HuH-7.5 (cell line): ENCODE data around the gene CDK5RAP2.
"Not testable (repeated sequence)": the region's sequence is repeated elsewhere in the genome, so short reads cannot be mapped to it uniquely, and the experiment has no call there.

Source experiments
- DNase-seq: peaks from one replicate; pipeline ENCODE4 v3.0.0; 2011; ENCODE audit warnings: low spot score

CDK5RAP2 gene

DNA sequence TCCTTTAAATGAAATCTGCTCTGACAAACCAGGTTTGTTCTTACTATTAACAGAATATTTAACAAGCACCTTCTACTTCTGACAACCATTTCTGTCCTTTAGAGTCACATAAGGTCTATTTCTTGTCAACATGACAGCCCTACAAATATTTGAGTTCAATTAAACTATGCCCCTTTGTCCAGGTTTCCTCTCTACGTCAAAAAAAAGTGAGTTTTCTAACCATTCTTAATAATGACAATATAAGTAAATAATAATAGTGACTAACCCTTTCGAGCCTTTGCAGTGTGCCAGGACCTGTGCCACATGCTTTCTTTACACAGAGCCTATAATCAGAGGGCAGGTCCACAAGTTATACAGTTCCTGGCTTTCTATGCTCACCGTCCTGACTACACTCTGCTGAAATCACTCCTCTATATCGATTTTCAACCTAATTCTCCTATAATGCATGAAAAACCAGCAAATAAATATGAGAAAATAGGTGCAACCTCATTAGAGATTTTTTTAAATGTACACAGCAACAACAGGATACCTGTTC, 115.0 kb downstream of the CDK5RAP2 start:
- DNase-seq = no peak

- DNase-seq = no peak
Observed at GRCh38 chr9:120464176-120464886, 115.6 kb downstream of the CDK5RAP2 start.

- no peak for DNase-seq
Observed at GRCh38 chr9:120463765-120464164, 116.2 kb downstream of the CDK5RAP2 start.

GRCh38 chr9:120461677-120462076, 118.3 kb downstream of the CDK5RAP2 start:
- not testable (repeated sequence) for DNase-seq

DNA sequence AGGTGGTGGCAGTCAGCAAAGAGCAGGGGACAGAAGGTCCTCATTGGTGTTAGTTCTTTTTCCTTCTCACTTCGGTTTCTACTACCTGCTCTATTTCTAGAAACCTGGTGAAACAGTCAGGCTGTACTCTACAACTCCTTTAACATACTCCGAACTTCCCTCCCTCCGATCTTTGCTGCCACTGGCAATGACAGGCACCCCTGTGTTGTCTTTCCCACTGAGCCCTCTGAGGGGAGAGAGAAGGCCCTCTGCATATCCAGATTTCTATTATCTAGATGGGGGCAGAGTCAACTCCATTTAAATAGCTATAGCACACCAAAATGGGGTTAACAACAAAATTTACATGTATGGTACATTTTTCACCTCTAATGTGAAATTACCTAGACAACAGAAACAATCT, 123.7 kb downstream of the CDK5RAP2 start:
- DNase-seq = no peak

- DNase-seq = no peak
Observed at GRCh38 chr9:120454467-120454866, 125.5 kb downstream of the CDK5RAP2 start.

DNA sequence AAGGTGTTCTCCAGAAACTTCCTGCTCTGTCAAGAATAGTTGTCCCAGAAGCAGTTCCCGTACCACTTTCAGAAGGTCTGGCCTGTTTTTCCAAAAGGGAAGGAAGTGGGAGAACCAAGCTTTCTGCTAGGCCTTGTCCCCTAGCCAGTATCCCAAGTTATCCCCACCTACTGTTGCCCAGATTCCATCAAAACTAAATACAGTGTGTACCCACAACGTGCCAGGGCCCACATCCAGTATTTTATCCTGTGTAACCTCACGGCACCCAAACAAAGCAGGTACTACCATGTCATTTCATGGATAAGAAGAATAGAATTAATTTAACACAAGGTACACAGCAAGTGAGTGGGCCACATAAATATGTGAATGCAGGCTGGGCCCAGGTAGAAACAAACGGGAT, 126.2 kb downstream of the CDK5RAP2 start:
- DNase-seq = no peak

DNA sequence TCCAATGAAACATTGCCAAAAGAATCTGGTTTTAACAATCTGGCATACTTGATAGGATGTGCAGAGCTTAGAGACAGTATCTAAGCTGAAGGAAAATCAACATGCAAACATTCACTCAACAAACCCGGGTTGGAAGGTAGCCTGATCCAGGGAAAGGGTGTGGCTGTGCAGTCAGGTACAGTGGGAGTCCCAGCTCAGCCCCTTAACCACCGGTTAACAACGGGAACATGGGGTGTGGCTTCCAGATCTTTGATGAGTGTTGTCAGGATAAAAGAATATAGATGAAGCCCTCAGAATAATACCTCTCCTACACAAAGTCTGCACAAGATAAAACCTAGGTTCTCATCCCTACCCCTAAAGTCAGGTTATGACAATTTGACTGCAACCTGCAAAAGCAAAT, 127.3 kb downstream of the CDK5RAP2 start:
- DNase-seq = no peak

DNA sequence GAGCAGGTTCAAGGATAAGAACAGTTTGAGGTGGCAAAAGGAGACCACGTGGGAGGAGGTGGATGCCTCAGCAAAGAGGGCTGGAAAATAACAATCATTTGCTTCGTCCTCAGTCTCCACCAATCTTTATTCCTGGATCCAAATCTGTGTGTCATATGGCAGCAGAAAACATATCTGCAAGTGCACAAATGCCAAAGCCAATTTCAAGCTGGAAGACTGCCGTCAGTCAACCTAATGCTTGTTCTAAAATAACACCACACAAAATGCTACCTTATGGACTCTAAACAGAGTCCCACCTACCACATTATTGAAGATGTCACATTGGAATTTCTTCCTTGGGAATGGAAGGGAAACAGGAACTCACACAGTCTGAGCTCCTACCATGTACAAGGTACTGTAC, 129.1 kb downstream of the CDK5RAP2 start:
- no peak for DNase-seq

GRCh38 chr9:120449566-120449965, 130.4 kb downstream of the CDK5RAP2 start:
- no peak for DNase-seq

GRCh38 chr9:120447959-120448500, 131.9 kb downstream of the CDK5RAP2 start:
- no peak for DNase-seq

GRCh38 chr9:120446671-120447070, 133.3 kb downstream of the CDK5RAP2 start:
- DNase-seq = no peak

DNA sequence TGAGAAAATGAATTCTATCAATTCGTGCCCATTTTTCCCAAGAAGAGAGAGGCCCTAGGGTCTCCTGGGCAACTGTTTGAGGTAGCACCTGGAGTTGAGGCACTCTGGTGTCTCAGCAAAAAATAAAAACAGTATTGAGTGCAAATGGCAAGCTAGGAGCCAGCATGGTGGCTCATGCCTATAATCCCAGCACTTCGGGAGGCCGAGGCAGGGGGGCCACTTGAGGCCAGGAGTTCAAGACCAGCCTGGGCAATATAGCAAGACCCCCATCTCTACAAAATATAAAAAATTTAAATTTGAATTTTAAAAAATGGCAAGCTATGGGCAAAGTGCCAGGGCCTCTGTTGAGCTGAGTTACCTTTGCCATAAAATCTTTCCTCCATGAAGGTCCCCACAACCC, 136.0 kb downstream of the CDK5RAP2 start:
- DNase-seq = no peak

DNA sequence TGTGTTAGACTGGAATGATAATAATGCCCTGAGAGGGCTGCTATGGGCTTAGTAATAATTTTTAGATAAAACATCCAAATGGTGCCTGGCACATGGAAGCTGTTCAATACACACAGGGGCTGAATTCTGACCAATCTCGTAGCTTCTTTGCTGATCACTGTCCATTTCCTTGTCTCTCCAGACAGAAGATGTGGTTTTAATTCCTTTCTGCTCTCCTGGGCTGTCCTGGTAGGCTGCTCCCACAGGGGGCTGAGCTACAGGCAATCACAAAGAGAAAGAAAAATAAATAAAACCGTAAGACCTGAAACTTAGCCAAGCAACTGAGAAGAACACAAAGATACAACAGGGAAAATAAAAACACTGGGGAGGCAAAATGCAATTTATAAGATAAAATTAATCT, 136.5 kb downstream of the CDK5RAP2 start:
- DNase-seq = no peak

DNA sequence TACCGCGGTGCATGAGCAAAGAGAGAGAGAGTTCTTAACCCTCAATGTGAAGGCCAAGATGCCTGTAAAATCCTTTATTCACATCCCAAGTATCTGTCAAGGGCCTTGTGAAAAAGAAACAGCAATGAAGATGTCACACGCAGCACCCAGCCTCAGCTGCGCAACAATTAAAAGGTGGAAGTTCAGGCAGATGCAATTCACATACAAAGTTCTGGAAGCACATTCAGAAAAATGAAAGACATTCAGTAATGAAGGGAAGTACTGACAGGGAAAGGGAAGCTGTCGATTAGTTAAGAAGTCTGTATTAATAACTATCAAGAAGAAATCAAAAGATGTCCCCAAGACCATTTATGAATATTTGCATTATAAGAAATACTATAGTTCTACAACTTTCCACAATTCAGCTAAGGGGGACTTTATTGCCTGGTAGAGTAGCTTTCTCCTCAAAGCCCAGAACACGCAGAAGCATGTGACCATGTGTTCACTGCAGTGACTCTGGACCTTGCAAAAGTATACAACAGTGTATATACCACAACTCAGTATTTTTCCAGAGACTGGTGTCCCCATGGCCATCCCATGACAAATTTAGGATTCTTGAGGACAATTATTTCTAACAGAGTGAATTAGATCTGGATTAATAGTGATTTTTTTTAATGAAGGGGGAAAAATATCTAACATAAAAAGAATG, 137.5 kb downstream of the CDK5RAP2 start:
- no peak for DNase-seq

DNA sequence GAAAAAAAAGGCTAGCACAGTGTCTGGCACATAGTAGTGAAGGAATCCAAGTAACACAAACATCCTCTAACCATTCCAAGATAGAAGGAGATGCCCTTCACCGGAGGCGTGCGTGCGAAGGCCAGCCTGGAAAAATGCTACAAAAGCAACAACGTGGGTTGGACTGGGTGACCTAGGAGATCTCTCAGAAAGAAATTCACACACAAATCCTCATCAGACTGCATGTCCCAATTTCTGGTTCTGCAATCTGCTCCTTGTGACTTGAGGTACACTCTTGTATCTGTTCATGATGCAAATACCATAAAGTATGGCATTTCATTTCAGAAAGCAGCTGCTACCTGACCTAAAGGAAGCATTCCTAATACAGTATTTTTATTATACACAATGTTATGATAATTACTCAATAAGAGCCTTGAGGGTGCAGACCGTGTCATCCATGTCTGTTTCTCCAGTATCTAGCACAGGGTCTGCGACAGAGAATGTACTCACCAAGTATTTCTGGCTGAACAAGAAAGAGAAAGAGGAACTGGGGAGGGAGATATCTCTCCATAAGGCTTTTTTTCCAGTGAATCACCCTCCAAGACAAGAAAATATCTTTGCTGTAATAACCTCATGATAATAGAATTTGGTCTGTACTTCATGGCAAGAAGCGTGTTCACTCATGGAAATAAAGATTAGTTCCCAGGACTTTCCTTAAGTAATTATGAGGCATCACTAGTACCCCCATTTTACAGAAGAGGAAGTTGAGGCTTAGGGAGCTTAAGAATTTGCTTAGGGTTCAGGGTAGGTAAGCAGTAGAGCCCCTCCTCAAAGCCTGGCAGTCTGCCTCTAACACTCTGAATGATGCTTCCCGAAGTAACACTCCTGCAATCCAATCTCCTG, 138.3 kb downstream of the CDK5RAP2 start:
- no peak for DNase-seq

DNA sequence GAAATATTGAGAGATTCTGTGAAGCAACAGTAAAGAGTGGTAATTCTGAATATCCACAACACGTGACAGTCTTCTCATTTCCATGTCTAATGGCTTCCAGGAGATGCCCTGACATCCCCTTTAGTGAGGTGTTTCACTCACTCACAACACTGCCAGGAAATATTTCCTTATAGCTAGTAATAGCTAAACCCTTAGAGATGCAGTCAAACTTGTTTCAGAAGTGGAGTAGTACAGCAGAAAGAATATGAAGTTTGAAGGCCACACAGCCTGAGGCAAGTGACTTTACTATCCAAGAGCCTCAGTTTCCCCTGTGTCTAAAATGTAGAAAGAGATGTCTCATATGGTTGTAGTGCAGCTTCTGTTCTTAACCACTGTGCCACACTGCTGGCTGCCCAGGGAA, 139.2 kb downstream of the CDK5RAP2 start:
- DNase-seq = no peak

DNA sequence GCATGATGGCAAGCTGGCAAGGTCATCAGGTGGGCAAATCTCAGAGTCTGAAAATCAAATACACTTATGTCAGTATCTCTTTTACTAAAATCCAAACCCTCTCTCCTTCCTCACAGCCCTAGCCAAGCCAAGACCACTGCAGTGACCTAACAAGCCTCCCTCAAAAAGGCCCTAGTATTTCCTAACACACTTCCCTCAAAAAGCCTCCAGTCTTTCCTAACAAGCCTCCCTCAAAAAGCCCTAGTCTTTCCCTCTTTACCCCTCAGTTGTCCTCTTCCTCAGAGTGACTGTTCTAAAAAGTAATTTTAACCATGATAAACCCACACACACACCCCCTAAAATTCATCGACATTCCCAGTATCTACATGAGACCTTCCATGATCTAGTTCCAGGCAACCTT, 140.0 kb downstream of the CDK5RAP2 start:
- no peak for DNase-seq

GRCh38 chr9:120438836-120439546, 141.0 kb downstream of the CDK5RAP2 start:
- DNase-seq = peak; percentile 37

DNA sequence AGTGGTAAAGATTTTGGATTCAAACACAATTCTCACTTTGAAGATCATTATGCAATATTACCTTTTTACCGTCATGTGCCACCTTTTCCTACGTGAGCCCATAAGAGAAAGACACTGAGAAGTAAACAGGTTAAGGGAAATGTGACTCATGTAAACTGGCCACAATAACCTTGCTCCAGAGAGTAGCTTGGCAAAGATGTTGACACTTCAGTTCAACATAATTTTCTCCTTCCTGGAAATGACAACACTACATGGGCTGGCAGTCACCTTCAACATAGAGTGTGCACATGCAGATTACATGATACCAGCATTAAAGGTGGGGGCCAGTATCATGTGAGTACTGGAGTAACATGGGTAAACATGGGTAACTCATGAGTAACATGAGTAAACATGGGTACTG, 141.9 kb downstream of the CDK5RAP2 start:
- DNase-seq = no peak

- DNase-seq = no peak
Observed at GRCh38 chr9:120436983-120437475, 142.9 kb downstream of the CDK5RAP2 start.
